ENCODE measurements around the gene S1PR3.

The S1PR3 gene

GRCh38 chr9:88969646-88970373, 21.5 kb upstream of the S1PR3 start:
- no peak for DNase-seq

- no peak for DNase-seq
These were observed 19.9 kb upstream of the S1PR3 start for GRCh38 chr9:88971131-88971960.

GRCh38 chr9:88972401-88972800, 18.9 kb upstream of the S1PR3 start:
- no peak for DNase-seq

- no peak for DNase-seq
These were observed 17.8 kb upstream of the S1PR3 start for GRCh38 chr9:88973281-88974045.

- no peak for DNase-seq
These were observed 16.6 kb upstream of the S1PR3 start for GRCh38 chr9:88974641-88975040.

- no peak for DNase-seq
These were observed 15.0 kb upstream of the S1PR3 start for GRCh38 chr9:88975966-88976889.

GRCh38 chr9:88976890-88977257, 14.4 kb upstream of the S1PR3 start:
- DNase-seq = no peak

- DNase-seq = no peak
These were observed 13.2 kb upstream of the S1PR3 start for GRCh38 chr9:88978034-88978433.

- no peak for DNase-seq
These were observed 12.2 kb upstream of the S1PR3 start for GRCh38 chr9:88979021-88979420.

- DNase-seq = no peak
These were observed 11.5 kb upstream of the S1PR3 start for GRCh38 chr9:88979791-88980190.

GRCh38 chr9:88980740-88981203, 10.5 kb upstream of the S1PR3 start:
- DNase-seq = no peak

- no peak for DNase-seq
These were observed 7.3 kb upstream of the S1PR3 start for GRCh38 chr9:88983865-88984542.

- DNase-seq = no peak
These were observed 6.8 kb upstream of the S1PR3 start for GRCh38 chr9:88984543-88984883.

GRCh38 chr9:88985616-88986015, 5.7 kb upstream of the S1PR3 start:
- DNase-seq = no peak

- no peak for DNase-seq
These were observed 4.5 kb upstream of the S1PR3 start for GRCh38 chr9:88986776-88987175.

GRCh38 chr9:88987661-88988060, 3.6 kb upstream of the S1PR3 start:
- DNase-seq = no peak

GRCh38 chr9:88988796-88989641, 2.2 kb upstream of the S1PR3 start:
- no peak for DNase-seq

GRCh38 chr9:88990041-88990728, 1.1 kb upstream of the S1PR3 start:
- no peak for DNase-seq

- DNase-seq = no peak
These were observed 571 bp upstream of the S1PR3 start for GRCh38 chr9:88990729-88991065.

GRCh38 chr9:88992556-88992955, 1.3 kb downstream of the S1PR3 start:
- DNase-seq = no peak
